ENCODE measurements around the gene HOXD12.

HOXD12 gene

GRCh38 chr2:176099728-176100546, at the start of gene HOXD12:
TSS of gene HOXD12 (plus strand) at chr2:176099795. CDS start at chr2:176099802, 7 bp downstream.
- no peak for DNase-seq

- no peak for DNase-seq
Measured at GRCh38 chr2:176056406-176056805, 43.2 kb upstream of the HOXD12 start.

- DNase-seq, result no peak
Measured at GRCh38 chr2:176063958-176064357, 35.6 kb upstream of the HOXD12 start.

- DNase-seq, result no peak
Measured at GRCh38 chr2:176066645-176067588, 32.7 kb upstream of the HOXD12 start.

- no peak for DNase-seq
Measured at GRCh38 chr2:176067589-176068418, 31.8 kb upstream of the HOXD12 start.

GRCh38 chr2:176068419-176068832, 31.2 kb upstream of the HOXD12 start:
- DNase-seq, result no peak

GRCh38 chr2:176071330-176072291, 28.0 kb upstream of the HOXD12 start:
- no peak for DNase-seq

GRCh38 chr2:176072292-176072669, 27.3 kb upstream of the HOXD12 start:
- DNase-seq, result no peak

- DNase-seq, result no peak
Measured at GRCh38 chr2:176072951-176073904, 26.4 kb upstream of the HOXD12 start.

GRCh38 chr2:176074919-176075425, 24.6 kb upstream of the HOXD12 start:
- no peak for DNase-seq

GRCh38 chr2:176075481-176075880, 24.1 kb upstream of the HOXD12 start:
- DNase-seq, result no peak

GRCh38 chr2:176076063-176076462, 23.5 kb upstream of the HOXD12 start:
- no peak for DNase-seq

GRCh38 chr2:176076796-176077195, 22.8 kb upstream of the HOXD12 start:
- no peak for DNase-seq

- no peak for DNase-seq
Measured at GRCh38 chr2:176078541-176079284, 20.9 kb upstream of the HOXD12 start.

GRCh38 chr2:176079285-176079830, 20.2 kb upstream of the HOXD12 start:
- DNase-seq, result no peak

GRCh38 chr2:176079831-176080539, 19.6 kb upstream of the HOXD12 start:
- DNase-seq, result peak; percentile 55

GRCh38 chr2:176080540-176081375, 18.8 kb upstream of the HOXD12 start:
- no peak for DNase-seq

Data from T1000 (cell line).